Inflammatory macrophage treated with lipopolysaccharide for 4 hours (primary cell): ENCODE measurements around the gene HHIPL1.

Experiments used
- DNase-seq: peaks from one replicate; pipeline ENCODE4 v3.0.0-alpha.2; 2020

Gene HHIPL1

GRCh38 chr14:99644723-99645544 lies at the start of gene HHIPL1:
HHIPL1 (plus strand) TSS chr14:99645129; CDS start chr14:99645208, 79 bp downstream.
- no peak for DNase-seq

GRCh38 chr14:99595524-99595923 lies 49.4 kb upstream of the HHIPL1 start:
- DNase-seq = no peak

DNA sequence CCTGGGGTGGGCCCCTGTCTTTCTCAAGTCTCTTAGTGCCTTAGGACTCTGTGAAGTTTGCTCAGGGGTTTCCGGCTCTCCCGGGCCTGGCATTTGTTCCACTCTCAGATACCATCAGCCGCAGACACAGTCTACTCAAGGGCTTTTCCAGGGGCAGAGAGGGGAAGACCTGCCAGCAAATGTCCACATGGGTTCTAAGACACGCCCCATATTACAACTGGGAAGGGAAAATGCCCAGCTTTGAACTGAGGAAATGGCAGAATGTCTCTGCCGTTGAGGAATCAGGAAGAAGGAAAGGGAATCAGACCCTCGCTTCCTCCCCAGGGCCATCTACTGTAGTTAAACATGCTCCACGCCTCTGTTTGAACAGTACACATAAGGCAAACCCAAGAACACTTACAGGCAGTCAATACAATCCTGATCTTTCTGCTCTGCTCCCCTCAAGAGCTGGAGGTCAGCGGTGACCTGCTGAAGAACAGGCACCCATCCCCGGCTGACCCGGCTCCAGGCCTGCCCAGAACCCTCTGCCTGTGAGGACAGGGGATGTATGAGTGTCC lies 48.8 kb upstream of the HHIPL1 start:
- no peak for DNase-seq

GRCh38 chr14:99596772-99597171 lies 48.2 kb upstream of the HHIPL1 start:
- no peak for DNase-seq

DNA sequence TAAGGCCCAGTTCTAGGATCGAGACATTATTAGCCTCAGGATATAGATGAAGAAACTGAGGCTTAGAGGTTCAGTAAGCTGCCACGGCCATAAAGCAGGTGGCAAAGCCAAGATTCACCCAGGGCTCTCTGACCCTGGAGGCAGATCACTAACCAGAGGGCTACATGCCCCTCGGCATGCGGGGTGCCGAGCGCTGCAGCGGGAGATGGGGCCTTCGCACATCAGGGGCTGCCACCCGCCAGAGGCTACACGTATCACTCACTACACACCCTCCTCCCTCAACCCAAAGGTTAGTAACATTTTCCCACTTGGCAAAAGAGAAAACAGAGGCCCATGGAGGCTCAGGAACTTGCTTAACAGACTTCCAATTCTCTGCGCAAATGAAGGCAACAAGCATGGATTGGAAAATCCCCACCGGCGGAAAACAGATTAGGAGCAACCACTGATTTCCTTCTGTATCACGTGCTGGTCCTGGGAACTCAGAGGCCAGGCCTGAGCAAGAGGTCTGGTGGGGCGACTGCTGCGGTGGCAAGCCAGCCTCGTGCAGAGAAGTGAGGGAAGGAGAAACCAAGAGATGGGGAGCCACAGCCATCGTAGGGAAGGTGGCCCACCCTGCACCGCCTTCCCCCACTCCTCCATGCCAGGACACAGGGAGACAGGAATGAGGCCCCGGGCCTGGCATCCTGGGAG lies 46.9 kb upstream of the HHIPL1 start:
- no peak for DNase-seq

DNA sequence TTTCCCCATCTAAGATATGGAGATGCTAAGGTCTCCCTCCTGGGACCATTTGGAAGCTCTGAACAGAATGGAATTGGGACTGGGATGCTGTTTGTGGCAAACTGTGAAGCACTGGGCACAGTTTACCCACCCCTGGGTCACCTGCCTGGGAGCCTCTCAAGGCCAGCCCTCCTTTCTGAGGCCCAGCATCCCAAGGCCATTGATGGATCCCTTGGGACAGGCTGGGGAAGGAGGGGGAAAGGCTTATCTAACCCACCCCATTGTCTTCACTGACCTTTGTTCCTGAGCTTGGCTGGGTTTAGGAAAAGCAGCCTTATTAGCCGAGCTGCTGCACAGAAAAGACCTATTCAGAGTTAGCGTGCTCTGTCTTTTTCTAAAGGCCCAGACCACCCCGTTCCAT lies 46.2 kb upstream of the HHIPL1 start:
- DNase-seq = no peak

- DNase-seq = no peak
These were observed 45.5 kb upstream of the HHIPL1 start for GRCh38 chr14:99599393-99599792.

GRCh38 chr14:99600232-99600888 lies 44.6 kb upstream of the HHIPL1 start:
- no peak for DNase-seq

GRCh38 chr14:99601361-99601831 lies 43.5 kb upstream of the HHIPL1 start:
- no peak for DNase-seq

DNA sequence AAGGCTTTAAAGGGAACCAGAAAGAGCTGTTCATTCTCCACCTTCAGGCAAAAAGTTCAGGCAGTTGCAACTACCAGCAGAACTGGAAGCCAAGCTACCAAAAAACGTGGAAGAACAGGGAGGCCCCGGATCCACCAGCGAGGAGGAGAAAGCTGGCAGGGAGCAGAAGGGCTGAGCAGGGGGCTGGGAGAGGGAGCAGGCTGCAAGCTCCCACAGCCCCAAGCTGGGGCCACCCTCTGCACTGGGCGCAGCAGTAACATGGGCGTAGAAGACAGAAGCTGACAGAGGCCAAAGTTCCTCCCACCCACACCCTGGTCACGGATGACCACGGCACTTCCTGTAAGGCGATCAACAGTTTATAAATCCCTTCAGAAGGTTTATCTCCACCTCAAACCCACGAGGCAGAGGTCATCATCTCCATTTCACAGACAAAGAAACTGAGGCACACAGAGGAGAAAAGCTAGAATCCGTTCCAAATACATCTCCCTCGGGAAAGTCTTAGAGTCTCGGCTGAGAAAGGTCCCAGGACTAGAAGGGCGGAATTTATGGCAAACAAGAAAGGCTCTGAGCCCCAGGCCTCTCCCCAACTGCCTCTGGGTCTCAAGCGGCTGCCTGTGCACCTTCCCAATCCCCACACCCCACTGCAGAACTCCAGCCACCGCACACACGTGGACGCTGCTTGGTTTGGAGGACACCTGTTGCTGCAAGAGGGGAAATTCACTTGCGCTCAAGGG lies 42.7 kb upstream of the HHIPL1 start:
- peak; percentile 41 for DNase-seq

DNA sequence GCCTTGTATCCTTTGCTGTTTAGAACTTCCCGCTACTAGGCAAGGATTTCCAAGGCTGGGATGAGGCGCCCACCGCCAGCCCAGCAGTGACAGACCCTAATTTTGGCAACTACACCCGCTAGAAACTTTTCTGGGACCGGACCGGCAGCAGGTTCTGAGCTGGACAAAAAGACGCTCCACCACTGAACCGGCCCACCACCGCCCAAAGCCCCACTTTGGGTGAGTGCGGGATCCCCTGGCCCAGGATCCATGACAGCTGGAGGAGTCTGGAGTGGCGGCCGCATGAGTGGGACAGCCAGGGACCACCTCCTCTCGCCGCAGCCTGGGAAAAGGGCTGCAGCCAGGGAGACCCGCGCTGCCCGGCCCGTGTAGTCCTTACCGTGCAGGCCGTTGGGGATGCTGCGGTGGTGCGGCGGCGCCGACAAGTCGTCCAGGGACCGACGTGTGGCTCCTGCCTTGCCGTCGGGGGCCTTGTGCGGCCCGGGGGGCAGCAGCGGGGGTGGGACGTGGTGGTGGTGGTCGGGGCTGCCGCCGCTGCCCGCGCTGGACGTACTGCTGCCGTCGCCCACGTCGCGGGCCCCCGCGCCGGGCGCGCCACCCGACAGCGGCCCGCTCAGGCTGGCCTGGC lies 42.0 kb upstream of the HHIPL1 start:
- no peak for DNase-seq

- no peak for DNase-seq
These were observed 41.3 kb upstream of the HHIPL1 start, which contains the start of gene CCDC85C for GRCh38 chr14:99603471-99604277. CCDC85C (minus strand) TSS chr14:99604207; CDS start chr14:99603959, 248 bp downstream.

GRCh38 chr14:99604278-99604765 lies 40.6 kb upstream of the HHIPL1 start:
- peak; percentile 73 for DNase-seq

DNA sequence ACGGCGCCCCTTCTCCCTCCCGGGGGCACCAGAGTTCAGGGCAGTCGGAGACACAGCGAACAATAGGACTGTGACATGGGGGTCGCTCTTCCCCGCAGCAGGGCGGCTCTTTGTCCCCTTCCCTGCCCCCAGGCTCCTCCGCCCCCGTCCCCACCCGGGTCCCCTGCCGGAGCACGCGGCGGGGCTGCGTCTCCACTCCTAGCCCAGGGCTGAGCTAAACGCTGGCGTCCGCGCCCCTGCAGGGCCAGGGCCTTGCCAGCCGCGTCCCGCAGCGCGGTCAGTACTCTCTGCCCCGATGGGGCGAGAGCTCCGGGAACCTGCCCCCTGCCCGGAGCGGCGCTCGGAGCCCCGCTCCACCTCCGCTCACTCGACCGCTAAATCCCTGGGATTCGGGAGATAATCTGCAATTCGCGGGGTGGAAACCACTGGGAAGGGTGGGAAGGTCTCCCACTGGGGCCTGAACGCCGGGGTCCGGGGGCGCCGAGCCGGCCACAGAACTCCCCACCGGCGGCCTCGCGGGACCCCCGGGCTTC lies 40.1 kb upstream of the HHIPL1 start:
- no peak for DNase-seq

GRCh38 chr14:99605299-99605961 lies 39.5 kb upstream of the HHIPL1 start:
- peak; percentile 5 for DNase-seq

- no peak for DNase-seq
These were observed 38.6 kb upstream of the HHIPL1 start for GRCh38 chr14:99606359-99606758.

GRCh38 chr14:99608591-99608990 lies 36.3 kb upstream of the HHIPL1 start:
- DNase-seq = no peak

- DNase-seq = peak; percentile 22
These were observed 35.4 kb upstream of the HHIPL1 start for GRCh38 chr14:99609245-99610170.

- no peak for DNase-seq
These were observed 33.3 kb upstream of the HHIPL1 start for GRCh38 chr14:99611646-99612045.
